Endodermal cell (in vitro differentiated cells): Measurements from ENCODE around the gene NUB1. TPM values are rescaled to one million over a fixed set of nuclear protein-coding genes. Genes with fewer than 3 reads are reported as not detected.

ENCODE experiments used
- DNase-seq: peaks from one replicate; pipeline ENCODE4 v3.0.0-alpha.2; 2017
- H3K27ac ChIP-seq: 2 replicates; pipeline ENCODE4 v1.5.1; 2013; ENCODE audit warnings: mild to moderate bottlenecking, low read depth, low read length, moderate library complexity
- H3K27me3 ChIP-seq: 2 replicates; pipeline ENCODE4 v1.6.1; 2013; ENCODE audit warnings: mild to moderate bottlenecking, low read length, moderate library complexity; ENCODE audit not compliant: insufficient read depth, control insufficient read depth, poor library complexity, severe bottlenecking
- H3K36me3 ChIP-seq: 2 replicates; pipeline ENCODE4 v1.7.0; 2013; ENCODE audit warnings: mild to moderate bottlenecking, low read length, moderate library complexity; ENCODE audit not compliant: control insufficient read depth, insufficient read depth
- H3K4me1 ChIP-seq: one replicate; pipeline ENCODE4 v1.7.0; 2013; ENCODE audit warnings: low read length; ENCODE audit not compliant: control insufficient read depth, insufficient read depth
- H3K4me3 ChIP-seq: 2 replicates; pipeline ENCODE4 v1.5.1; 2013; ENCODE audit warnings: mild to moderate bottlenecking, low read length, moderate library complexity
- H3K9ac ChIP-seq: 2 replicates; pipeline ENCODE4 v1.6.1; 2013; ENCODE audit warnings: mild to moderate bottlenecking, low read length, moderate library complexity; ENCODE audit not compliant: poor library complexity, severe bottlenecking; ENCODE audit errors: extremely low read depth
- H3K9me3 ChIP-seq: 2 replicates; pipeline ENCODE4 v1.6.1; 2013; ENCODE audit warnings: mild to moderate bottlenecking, low read length, moderate library complexity; ENCODE audit not compliant: control insufficient read depth
- H3K27ac Mint-ChIP-seq: 2 replicates; pipeline ENCODE4 v1.8.0; 2020; ENCODE audit warnings: mixed read lengths
- H3K27me3 Mint-ChIP-seq: 2 replicates; pipeline ENCODE4 v1.8.0; 2021; ENCODE audit warnings: mild to moderate bottlenecking, mixed read lengths; ENCODE audit not compliant: insufficient read depth
- H3K36me3 Mint-ChIP-seq: 2 replicates; pipeline ENCODE4 v1.8.0; 2020; ENCODE audit warnings: low read depth, mixed read lengths
- H3K4me1 Mint-ChIP-seq: 2 replicates; pipeline ENCODE4 v1.8.0; 2020; ENCODE audit warnings: mixed read lengths
- H3K4me3 Mint-ChIP-seq: 2 replicates; pipeline ENCODE4 v1.8.0; 2020; ENCODE audit warnings: mild to moderate bottlenecking, moderate library complexity, mixed read lengths
- H3K9me3 Mint-ChIP-seq: 2 replicates; pipeline ENCODE4 v1.8.0; 2020; ENCODE audit warnings: mild to moderate bottlenecking, mixed read lengths
- WGBS, 2 experiments: methylation state at CpG; one replicate each; pipeline versions ENCODE4 v1.1.5 to v1.1.7; 2013; ENCODE audit warnings: missing lambda C conversion rate in 2 of 2, mixed read lengths in 1 of 2; ENCODE audit not compliant: insufficient coverage in 1 of 2, insufficient read length in 1 of 2; 5-methylcytosine and 5-hydroxymethylcytosine counted together
- total RNA-seq, 2 donors: library from RNA; stranded (reverse); fragmentation: NEBNext Ultra II Directional in 1 of 2; extraction: Animal tissue kit (Norgen Biotek cat#: 25700) in 1 of 2; gene quantifications; 2 replicates in 1 of 2; 3 replicates in 1 of 2; pipeline ENCODE4 v1.2.1, GENCODE V29; 2021
- TF ChIP-seq, protein P1 (sequence below): fragments of 200-600 bp; sonication (generic); conservative IDR thresholded peaks from 2 replicates; pipeline ENCODE4 v1.5.0; 2021; ENCODE audit warnings: antibody characterized with exemption, mild to moderate bottlenecking

NUB1 gene
- total RNA-seq, 2 donors from 2014 or later = 50.2 to 64.7 TPM

DNA sequence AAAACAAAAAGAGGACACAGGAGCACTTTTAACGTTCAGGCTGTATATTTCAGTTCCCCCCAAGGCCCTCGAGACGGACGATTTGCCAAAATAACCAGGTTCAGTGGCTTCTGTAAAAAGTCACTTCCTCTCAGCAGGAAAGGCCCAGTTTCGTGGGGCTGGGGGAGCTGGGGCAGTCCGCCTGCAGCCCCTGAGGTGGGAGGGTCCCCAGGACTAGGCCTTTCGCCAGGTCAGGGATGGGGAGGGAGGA, 39.4 kb downstream of the NUB1 start:
- no peak overlapping the region for H3K4me3 Mint-ChIP-seq

DNA sequence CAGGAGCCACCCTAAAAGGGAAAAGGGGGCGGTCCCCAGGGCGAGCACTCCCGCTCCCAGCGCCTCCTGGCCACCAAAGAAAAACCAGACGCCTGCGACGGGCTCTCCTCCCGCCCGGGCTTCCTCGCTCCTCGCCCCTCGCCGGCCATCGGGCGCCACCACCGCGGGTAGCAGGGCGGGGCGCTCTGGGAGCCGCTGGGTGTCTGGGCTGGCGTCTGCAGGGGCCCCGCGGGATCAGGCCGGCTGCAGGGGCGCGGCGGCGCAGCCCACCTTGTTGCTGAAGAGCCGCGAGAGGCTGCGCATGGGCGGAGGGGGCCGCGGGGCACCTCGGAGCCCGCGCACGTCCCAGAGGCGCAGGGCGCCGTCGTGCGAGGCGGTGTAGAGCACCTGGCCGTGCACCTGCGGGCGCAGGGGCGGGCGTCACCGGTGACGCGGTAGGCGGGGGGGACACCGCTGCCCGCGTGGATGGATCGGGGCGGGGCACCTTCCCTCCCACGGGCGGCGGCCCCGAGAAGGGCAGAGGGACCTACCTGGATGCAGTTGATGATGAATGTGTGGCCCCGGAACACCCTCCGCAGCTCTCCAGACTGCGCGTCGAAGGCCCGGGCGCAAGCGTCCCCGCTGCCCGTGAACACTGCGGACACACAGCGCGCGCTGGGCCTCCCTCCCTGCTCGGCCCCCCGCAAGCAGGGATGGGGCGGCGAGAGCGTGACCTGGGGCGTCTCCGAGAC, 39.9 kb downstream of the NUB1 start:
- Mint-ChIP-seq H3K4me3 (peak overlapping the region; percentile 40), H3K27me3 (peaks cover 28% of the 10 kb centered on the region), H3K9me3 (no peaks in the 10 kb centered on the region), H3K27ac (no peak overlapping the region), H3K36me3 (peaks cover 63% of the 10 kb centered on the region), H3K4me1 (peaks cover 10% of the 10 kb centered on the region)
- H3K27ac ChIP-seq = no peak overlapping the region
- no peaks in the 10 kb centered on the region for H3K9me3 ChIP-seq
- H3K27me3 ChIP-seq = peaks cover 29% of the 10 kb centered on the region
- H3K36me3 ChIP-seq = peaks cover 13% of the 10 kb centered on the region
- 28 to 37% methylated on average over 28 to 83 of the region's 83 CpGs for WGBS, 2 experiments
- H3K4me3 ChIP-seq = no peak overlapping the region
- H3K4me1 ChIP-seq = peaks cover 3% of the 10 kb centered on the region
- peak; percentile 87 for DNase-seq
- TF ChIP-seq, protein P1, sequence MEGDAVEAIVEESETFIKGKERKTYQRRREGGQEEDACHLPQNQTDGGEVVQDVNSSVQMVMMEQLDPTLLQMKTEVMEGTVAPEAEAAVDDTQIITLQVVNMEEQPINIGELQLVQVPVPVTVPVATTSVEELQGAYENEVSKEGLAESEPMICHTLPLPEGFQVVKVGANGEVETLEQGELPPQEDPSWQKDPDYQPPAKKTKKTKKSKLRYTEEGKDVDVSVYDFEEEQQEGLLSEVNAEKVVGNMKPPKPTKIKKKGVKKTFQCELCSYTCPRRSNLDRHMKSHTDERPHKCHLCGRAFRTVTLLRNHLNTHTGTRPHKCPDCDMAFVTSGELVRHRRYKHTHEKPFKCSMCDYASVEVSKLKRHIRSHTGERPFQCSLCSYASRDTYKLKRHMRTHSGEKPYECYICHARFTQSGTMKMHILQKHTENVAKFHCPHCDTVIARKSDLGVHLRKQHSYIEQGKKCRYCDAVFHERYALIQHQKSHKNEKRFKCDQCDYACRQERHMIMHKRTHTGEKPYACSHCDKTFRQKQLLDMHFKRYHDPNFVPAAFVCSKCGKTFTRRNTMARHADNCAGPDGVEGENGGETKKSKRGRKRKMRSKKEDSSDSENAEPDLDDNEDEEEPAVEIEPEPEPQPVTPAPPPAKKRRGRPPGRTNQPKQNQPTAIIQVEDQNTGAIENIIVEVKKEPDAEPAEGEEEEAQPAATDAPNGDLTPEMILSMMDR = no peak
- no peak overlapping the region for H3K9ac ChIP-seq

More for the DNA sequence above, 39.4 kb downstream of the NUB1 start:
- Mint-ChIP-seq H3K27ac (no peak overlapping the region), H3K4me1 (peaks cover 10% of the 10 kb centered on the region), H3K27me3 (peaks cover 28% of the 10 kb centered on the region), H3K9me3 (no peaks in the 10 kb centered on the region), H3K36me3 (peaks cover 64% of the 10 kb centered on the region)
- 63 to 73% methylated on average over 4 to 7 of the region's 7 CpGs for WGBS, 2 experiments
- no peak for DNase-seq
- H3K4me1 ChIP-seq = peaks cover 3% of the 10 kb centered on the region
- peaks cover 29% of the 10 kb centered on the region for H3K27me3 ChIP-seq
- TF ChIP-seq, protein P1 = no peak
- H3K9me3 ChIP-seq = no peaks in the 10 kb centered on the region
- no peak overlapping the region for H3K4me3 ChIP-seq
- peaks cover 16% of the 10 kb centered on the region for H3K36me3 ChIP-seq
- no peak overlapping the region for H3K27ac ChIP-seq
- no peak overlapping the region for H3K9ac ChIP-seq

DNA sequence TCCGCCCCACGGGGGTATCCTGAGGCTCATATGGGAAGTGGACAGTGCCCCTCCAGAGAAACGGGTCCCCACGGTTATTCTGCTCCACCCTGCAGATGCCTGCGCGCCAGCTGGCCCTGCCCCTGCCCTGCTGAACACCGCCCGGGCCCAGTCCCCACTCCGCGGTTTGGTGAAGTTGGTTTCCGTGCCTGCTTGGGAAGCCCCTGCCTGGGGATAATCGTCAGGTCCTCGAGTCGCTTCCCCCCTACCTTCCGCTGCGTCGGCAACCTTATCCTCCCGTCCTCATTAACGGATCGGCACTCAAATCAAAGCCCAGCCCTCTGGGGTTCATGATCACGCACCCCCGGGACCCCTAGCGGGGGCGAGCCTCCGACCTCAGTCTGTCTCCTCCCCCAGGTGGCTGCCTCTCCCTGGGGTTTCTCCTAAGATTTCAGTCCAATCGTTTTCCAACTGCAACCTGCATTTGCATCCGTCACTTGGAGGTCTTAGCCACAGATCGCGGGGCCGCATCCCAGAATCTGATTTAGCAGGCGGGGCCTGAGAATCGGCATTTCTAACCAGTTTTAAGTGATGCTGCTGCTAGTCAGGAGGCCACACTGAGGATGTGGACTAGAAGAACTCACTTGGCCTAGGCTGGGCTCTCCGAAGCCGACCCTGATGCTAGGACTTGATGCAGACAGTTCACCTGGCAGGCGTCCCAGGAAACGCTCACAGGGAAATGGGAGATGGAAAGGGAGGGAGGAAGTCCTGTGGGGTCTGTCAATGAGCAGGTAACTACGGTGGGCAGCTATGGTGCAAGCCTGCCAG, 40.7 kb downstream of the NUB1 start:
- no peak overlapping the region for H3K4me3 ChIP-seq
- Mint-ChIP-seq H3K36me3 (peaks cover 57% of the 10 kb centered on the region), H3K4me3 (peak overlapping the region; percentile 40), H3K27me3 (peaks cover 28% of the 10 kb centered on the region), H3K9me3 (no peaks in the 10 kb centered on the region), H3K4me1 (peaks cover 10% of the 10 kb centered on the region), H3K27ac (no peak overlapping the region)
- no peak overlapping the region for H3K27ac ChIP-seq
- peak; percentile 66 for DNase-seq
- WGBS, 2 experiments = 47 to 50% methylated on average over 26 to 37 of the region's 37 CpGs
- H3K9ac ChIP-seq = no peak overlapping the region
- TF ChIP-seq, protein P1 = no peak
- peaks cover 6% of the 10 kb centered on the region for H3K36me3 ChIP-seq
- peaks cover 3% of the 10 kb centered on the region for H3K4me1 ChIP-seq
- no peaks in the 10 kb centered on the region for H3K9me3 ChIP-seq
- peaks cover 29% of the 10 kb centered on the region for H3K27me3 ChIP-seq
